GM21723 (cell line): Measurements from ENCODE around the gene PTK6.
"Not testable (repeated sequence)": the region's sequence is repeated elsewhere in the genome, so short reads cannot be mapped to it uniquely, and the experiment has no call there.

Source experiments
- ATAC-seq: cut with Tn5 transposase; IDR thresholded peaks from one replicate; pipeline ENCODE4 v1.9.1; 2021; ENCODE audit warnings: mild to moderate bottlenecking, moderate library complexity; ENCODE audit not compliant: unreplicated experiment

Gene PTK6

DNA sequence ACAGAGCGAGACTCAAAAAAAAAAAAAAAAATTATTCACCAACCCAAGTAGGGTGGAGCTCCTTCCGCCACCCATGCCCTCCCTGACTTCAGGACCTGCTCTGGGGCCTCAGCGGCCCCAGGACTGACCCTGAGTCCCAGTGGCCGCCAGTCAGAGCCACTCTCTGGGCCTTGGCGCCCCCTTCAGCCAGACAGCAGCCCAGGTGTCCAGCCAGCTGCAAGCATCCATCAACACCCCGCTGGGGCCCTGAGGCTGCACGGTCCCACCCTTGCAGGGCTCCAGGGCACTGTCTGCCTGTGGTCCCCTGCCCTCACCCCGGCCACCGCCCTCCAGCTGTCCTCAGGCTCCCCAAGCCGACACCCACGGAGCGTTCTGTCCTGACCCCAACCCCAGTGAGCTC, 53.3 kb downstream of the PTK6 start:
- no peak for ATAC-seq

DNA sequence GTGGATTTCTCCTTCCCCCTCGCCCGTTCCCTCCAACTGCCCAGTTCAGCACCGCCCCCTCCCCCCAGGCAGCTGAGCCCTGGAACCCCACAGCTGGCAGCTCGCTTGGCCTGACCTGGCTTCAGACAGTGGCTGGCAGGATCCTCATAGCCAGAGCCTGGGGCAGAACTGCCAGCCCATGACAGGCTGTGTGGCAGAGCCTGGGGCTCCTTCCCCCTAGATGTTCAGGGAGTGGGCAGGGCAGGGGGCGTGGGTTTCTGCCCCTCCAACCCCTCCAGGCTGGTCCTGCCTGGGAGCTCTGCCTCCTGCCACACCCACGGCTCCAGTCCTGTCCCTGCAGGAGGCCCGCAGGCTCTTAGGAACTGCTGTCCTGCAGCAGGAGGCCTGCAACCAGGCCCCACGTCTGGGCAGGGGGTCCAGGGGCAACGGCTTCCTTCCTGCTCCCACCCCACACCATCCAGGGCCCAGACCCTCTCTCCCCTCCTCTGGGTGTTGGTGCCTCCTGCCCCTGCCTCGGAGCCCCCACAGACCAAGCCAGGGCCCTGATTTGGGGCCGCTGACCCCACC, 55.1 kb downstream of the PTK6 start:
- no peak for ATAC-seq

DNA sequence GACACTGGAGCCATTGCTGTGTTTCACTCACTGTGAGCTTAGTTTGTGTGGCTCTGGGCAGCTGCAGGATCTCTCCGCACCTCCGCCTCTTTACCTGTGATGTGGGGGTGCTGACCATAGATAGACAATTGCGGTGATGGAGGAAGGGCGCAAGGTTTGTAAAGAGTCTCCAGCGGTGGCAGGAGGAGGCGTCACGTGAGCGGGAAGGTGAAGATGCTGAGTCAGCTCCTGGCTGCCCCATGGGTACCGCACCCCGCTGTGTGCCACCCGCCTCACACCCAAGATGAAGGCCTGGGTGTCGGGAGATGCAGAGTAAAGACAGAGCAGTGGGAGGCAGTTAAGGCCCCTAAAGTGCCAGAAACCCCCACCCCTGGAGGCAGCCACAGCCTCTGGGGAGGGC, 55.7 kb downstream of the PTK6 start:
- no peak for ATAC-seq

DNA sequence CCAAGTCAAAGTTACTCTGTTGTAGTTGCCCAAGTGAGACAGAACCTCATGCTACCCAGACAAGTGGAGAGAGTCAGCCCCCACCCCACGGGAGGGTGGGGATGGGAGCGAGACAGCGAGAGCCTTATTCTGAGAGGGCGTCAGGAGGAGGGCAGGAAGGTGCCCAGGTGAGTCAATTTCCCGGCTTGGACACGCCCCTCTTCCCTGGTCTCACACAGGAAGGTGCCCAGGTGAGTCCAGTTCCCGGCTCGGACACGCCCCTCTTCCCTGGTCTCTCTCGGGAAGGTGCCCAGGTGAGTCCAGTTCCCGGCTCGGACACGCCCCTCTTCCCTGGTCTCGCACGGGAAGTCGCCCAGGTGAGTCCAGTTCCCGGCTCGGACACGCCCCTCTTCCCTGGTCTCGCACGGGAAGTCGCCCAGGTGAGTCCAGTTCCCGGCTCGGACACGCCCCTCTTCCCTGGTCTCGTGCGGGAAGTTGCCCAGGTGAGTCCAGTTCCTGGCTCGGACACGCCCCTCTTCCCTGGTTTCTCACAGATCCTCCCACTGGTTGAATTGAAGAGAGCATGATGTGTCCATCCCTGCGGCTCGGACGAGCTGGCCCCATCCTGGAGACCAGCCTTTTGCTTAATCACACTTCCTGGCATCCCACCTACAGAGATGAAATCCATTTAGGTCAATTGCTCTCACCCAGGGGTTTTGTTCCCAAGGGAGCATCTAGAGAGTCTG, 57.3 kb downstream of the PTK6 start:
- not testable (repeated sequence) for ATAC-seq

DNA sequence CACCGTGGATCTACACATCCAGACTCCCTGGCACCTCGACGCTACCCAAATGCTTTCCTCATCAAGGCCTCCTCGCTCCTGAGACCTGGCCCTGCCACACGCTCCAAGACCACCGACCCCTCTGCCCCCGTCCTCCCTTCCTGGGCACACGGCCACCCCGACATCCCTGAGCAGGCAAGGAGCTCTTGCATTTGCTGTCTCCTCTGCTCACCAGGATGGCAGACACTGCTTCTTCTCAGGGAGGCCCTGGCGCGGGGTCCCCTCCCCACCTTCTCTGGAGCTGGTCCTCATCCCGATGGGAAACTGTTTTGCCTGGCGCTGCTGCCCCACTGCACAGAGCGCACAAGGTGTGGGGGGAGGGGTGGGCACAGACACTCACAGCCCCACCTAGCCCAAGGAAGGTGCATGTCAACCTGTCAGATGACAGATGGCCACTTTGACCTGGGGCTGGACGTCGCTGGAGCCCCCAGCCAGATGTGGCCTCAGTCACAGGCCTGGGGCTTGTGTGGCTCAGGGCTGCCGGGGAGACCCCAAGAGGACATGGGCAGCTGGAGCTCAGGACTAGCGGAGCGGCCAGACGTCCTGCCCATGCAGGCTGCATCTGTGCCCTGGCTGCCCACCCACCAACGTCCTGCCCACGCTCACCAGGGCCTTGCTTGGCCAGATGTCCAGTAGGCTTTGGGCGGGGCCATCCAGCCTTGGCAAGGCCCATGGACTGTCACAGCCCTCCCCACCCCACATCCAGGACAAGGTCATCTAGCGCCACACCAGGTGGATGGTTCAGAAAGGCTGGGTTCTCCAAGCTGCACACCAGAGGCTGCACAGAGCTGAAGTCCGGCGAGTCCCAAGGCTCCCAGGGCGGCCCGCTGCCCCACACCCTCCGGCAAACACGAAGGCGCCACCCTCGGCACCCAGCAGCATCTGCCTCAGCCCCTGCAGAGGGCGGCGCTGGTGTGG, 58.6 kb downstream of the PTK6 start:
- ATAC-seq, result no peak
